NCI-H82 treated with DMSO at 0.1 percent for 48 hours (cell line): ENCODE measurements around the gene IFI44L.

Experiments used
- DNase-seq: peaks from one replicate; lab custom pipeline; 2025; ENCODE audit not compliant: unreplicated experiment; lab: John Stamatoyannopoulos, UW

IFI44L gene

DNA sequence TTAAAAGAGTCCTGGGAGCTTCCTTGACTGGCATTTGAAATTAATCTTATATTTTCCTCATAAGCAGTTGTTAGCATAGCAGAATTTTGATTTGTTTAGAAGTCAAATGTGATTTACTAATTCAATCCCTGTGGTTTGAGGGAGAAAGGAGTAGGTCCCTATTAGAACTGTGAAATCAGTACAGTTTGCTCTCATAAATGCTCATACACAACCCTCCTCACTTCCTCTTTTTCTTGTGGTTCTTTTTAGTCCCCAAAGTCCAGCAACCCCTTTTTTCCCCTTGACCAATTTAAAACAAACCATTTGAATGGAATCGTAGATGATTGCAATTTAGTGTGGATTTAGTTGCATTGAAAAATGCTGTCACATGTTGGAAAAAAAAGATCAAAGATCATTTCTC is 20.2 kb downstream of the IFI44L start:
- no peak for DNase-seq

DNA sequence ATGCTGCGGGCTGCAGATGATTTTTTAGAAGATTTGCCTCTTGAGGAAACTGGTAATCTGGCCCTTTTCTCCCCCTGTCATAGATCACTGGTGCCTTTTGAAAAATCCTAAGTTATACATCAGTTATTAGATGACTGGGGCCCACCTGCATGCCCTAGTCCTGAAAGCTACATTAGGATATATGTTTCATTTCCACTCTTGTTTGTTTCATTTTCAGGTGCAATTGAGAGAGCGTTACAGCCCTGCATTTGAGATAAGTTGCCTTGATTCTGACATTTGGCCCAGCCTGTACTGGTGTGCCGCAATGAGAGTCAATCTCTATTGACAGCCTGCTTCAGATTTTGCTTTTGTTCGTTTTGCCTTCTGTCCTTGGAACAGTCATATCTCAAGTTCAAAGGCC is 21.3 kb downstream of the IFI44L start:
- DNase-seq, result no peak

DNA sequence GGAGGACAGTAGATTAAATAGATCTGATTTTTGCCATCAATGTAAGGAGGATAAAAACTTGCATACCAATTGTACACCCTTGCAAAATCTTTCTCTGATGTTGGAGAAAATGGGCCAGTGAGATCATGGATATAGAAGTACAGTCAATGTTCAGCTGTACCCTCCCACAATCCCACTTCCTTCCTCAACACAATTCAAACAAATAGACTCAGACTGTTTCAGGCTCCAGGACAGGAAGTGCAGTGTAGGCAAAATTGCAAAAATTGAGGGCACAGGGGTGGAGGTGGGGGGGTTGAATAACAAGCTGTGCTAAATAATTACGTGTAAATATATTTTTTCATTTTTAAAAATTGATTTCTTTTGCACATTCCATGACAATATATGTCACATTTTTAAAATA is 25.5 kb downstream of the IFI44L start:
- DNase-seq, result no peak

DNA sequence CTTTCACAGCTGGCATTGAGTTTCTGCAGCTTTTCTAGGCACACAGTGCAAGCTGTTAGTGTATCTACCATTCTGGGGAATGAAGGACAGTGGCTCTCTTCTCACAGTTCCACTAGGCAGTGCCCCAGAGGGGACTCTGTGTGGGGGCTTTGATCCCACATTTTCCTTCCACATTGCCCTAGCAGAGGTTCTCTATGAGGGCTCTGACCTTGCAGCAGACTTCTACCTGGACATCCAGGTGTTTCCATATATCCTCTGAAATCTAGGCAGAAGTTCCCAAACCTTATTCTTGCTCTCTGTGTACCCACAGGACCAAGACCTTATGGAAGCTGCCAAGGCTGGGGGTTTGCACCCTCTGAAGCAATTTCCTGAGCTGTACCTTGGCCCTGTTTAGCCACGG is 27.0 kb downstream of the IFI44L start:
- no peak for DNase-seq

DNA sequence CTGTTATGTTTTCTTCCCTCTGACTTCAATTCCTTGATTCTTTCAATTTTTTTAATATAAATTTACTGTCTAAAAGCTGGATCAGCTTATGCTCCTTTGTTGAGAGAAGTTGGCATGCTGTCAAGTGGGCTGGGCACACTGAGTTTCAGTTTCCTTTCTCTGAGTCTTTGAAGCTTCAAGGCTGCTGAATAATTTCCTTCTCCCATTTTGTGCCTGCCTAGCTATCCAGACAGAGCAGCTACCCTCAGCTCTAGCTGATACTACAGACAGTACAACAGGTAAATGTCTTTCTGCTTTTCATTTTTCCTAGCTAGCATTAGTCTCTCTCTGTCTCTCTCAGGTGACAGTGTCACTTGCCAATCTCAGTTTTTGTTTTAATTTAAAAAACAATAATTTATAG is 29.4 kb downstream of the IFI44L start, which contains the start of gene IFI44:
TSS of gene IFI44 (plus strand) at position 204 of the 400 bp plus-strand sequence. CDS start 365 bp downstream, outside the sequence.
- no peak for DNase-seq

DNA sequence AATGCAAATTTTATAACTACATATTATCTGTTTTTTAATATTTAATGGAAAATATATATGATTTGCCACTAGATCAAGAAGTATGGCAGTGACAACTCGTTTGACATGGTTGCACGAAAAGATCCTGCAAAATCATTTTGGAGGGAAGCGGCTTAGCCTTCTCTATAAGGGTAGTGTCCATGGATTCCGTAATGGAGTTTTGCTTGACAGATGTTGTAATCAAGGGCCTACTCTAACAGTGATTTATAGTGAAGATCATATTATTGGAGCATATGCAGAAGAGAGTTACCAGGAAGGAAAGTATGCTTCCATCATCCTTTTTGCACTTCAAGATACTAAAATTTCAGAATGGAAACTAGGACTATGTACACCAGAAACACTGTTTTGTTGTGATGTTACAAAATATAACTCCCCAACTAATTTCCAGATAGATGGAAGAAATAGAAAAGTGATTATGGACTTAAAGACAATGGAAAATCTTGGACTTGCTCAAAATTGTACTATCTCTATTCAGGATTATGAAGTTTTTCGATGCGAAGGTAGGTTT is 29.9 kb downstream of the IFI44L start:
- no peak for DNase-seq

DNA sequence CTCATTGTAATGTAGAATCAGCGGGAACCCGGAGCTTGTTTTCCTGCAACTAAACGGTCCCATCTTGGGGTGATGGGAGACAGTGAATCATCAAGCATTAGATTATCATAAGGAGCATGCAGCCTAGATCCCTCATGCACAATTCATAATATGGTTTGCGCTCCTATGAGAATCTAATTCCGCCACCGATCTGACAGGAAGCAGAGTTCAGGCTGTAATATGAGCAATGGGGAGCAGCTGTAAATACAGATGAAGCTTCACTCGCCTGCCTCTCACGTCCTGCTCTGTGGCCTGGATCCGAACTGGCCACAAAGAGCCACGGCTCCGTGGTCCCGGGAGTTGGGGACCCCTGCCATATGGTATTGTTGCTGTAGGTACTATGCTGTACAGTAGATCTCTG is 31.0 kb downstream of the IFI44L start:
- DNase-seq, result no peak

DNA sequence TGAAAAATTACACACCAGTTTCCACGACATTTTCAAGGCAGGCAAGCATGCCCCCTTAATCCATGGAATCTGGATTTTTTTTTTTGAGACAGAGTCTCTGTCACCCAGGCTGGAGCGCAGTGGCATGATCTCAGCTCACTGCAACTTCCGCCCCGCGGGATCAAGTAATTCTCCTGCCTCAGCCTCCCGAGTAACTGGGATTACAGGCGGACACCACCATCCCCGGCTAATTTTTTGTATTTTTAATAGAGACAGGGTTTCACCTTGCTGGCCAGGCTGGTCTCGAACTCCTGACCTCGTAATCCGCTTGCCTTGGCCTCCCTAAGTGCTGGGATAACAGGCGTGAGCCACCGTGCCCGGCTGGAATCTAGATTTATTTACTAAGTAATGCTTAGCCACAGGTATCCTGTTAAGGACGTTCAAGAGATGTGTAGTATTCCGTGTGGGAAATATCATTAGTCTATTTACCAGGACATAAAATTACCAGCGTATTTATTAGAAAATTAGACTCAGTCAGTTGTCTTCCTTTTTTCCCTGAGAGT is 31.8 kb downstream of the IFI44L start:
- DNase-seq, result no peak

DNA sequence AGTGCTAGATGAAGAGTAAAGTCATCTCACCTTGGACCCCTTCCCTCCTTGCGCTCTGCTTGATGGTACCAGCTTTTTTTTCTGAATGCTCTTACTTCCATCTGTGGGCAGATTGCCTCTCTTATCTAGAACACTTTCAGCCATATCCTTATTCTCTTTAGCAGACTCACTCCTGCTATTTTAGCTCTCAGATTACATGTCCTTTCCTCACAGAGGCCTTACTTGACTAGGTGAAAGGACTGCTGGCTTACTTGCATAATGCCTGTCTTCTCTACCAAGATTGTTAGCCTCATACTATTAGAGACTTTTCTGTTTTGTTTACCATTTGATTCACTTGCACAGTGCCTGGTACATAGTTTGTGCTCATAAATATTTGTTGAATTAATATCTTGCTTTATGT is 38.7 kb downstream of the IFI44L start:
- no peak for DNase-seq

DNA sequence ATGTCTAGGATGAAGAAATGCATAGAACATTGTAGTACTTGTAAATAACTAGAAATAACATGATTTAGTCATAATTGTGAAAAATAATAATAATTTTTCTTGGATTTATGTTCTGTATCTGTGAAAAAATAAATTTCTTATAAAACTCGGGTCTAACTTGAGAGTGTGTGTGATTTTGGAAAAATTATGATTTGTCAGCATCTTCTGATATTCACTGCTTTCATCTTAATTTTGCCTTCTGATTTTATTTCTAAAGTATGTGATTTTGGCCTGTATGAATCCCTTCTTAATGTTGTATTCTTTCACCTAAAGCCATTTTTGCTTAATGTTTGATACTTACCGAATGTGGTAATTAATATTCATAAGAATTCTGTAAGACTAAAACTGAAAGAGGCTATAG is 43.7 kb downstream of the IFI44L start:
- no peak for DNase-seq

DNA sequence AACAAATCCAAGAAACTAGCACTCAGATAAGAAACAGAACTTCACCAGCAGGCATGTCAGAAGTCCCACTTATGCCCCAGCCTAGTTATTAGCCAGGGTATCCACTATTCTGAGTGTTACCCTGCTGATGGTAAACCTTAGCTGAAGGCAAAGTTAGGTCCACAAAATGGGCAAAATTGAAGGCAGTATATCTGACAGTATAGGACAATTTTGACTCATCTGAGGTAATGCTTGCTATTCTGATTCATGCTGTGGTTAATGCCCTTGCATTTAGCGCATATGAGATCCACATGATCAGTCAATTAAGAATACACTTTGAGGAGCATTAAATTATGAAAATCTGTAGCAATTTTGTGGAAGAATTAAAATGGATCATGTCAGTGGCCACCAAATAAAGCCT is 44.5 kb downstream of the IFI44L start:
- no peak for DNase-seq

DNA sequence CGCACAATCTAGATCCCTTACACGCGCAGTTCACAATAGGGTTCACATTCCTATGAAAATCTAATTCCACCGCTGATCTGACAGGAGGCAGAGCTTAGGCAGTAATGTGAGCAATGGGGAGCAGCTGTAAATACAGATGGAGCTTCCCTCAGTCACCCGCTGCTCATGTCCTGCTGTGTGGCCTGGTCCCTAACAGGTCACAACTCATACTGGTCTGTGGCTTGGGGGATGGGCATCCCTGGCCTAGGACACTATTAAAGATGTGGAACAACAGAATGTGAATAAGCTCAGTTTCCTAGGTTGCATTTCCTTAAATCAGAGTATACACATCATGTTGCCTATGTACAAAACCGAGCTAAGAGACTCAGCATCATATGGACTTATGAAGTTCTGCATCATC is 45.6 kb downstream of the IFI44L start:
- DNase-seq, result no peak

DNA sequence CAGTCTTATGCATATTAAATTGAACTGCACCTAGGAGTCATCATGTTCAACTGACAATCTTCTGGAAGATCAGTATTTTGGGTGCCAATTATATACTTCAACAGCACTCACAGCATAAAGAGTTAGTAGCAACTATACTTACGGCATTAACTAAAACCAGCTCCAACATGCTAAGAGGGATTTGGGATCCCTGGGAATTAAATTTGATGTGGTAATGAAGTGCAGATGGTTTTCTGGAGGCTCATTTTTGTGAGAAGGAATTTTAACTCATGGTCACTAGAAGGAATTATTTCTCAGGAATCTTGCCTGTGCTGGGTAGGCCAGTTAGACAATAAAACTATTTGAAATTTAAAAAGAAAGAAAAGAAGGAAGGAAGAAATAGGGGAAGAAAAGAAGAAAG is 47.7 kb downstream of the IFI44L start:
- peak; percentile 81 for DNase-seq

DNA sequence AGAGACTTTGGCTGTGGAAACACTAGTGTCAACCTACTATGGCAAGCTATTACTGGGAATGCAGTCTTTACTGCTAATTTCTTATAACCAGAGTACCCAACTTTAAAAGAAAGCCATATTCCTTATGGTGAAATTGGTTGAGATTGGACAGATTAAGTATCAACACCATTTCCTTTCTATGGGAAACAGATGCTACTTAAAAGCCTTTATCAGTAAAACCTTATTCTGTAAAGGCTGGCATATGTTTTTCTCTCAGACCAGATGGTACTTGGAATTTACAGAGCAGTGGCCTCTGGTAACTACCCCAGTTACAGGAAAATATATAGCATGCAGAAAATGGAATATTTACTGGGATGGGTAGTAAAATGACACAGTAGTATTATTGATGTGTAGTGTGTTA is 48.2 kb downstream of the IFI44L start:
- DNase-seq, result peak; percentile 81

DNA sequence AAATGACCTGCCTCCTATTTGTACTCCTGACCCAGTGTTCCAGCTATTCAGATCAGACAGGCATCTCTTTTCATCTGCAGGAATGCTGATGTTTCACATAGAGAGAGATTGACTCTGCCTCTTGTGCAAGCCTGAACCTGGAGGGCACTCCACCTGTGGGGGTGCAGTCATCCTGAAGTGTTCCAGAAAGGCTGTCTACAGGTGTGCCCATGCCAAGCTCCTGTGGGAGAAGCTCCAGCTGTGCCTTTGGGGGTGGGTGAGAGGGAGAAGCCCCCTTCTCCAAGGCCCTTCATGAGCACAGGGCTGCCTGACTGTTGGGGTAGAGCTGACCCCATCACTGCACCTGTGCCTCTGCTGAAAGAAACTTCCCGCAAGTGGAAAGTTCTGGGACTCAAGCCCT is 52.2 kb downstream of the IFI44L start:
- DNase-seq, result no peak

DNA sequence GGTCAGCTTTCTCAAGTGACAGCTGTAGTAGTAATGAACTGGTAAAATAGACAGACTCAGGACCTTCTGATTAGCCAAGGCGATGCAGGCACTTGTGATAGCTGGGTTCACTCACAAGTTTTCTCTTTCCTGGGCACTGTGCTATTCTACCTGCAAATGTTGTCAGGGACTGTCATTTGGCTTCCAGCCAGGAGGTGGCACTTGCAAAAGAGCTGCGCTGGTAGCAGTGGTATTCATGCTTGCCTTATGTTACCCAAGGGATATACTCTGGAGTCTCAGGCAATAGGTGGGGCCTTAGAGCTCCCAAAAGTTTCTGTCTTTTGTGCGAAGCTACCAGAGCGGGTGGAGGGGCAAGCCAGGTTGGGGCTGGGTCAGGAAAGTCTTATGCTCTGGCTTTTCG is 52.9 kb downstream of the IFI44L start:
- no peak for DNase-seq

DNA sequence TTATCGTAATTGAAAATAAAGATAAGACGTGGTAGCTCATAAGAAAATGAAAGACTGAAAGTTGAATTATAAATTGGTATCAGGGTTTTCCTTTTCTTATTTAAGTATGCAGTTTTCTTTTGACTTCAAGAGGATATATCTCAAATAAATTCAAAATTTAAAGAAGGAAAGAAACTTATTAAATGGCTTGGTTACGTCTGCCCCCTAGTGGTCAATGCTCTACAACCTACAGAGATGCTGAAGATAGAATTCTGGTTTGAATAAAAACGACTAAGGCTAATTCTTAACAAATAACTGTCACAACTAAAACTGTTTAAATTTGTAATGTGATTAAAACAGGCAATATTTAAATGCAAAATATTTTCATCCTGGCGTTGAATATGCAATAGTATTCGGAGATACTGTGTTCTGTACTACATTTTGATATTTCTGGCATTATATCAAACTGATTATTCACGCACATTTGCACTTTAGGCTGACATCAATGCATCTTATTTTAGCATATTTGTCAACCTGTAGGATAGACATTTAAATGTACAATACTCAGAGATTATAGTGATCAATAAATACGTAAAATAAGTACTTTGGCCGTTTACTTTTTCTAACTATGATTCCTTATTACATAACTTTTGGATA is 56.2 kb downstream of the IFI44L start:
- DNase-seq, result peak; percentile 38

DNA sequence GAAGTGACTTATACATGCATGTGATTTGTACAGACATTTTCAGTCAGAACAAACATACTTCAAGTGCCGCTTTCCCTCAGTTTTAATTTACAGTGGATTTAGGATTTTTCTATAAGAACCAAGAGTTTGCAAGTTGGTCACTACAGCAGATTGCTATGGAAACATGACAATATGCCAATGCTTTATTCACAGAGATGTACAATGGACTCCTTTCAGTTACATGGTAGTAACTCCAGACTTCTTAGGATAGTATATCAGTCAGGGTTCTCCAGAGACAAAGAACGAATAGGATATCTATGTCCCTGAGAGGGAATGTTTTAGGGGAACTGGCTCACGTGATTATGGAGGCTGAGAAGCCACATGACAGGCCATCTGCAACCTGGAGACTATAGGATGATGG is 56.7 kb downstream of the IFI44L start:
- no peak for DNase-seq

DNA sequence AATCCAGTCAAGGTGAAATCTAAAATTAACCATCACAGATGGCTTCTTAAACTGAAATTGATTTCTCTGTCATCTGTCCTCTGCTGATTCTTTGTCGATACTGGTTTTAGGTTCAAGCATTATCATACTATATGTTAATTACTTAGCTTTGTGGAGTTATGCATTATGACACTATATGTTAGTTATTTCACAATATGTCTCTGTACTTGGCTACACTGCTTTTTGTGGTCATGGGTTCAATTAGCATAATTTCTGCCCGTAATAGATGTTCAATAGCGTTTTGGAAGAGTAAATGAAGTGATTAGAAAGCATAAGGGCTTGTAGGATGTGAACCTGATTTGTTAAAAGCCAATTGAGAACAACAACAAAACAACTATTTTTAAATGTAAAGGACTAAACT is 57.5 kb downstream of the IFI44L start:
- no peak for DNase-seq

DNA sequence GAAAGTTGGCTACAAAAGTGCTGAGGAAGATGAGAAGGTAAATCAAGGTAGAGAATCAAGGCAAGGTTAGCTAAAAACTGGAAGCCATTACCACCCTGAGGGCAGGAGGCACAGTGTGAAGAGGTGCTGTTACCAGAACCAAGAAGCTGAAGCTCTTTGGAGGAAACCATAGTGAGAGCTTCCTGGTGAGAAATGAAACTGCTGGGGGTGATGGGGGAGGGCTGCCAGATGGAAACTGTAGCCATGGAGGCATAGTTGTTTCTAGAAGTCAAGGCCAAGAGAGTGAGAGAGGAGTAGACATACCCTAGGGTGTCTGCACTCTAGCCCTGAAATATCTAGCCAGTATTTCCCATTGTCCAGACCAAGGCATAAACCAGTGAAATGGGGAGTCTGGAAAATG is 58.1 kb downstream of the IFI44L start:
- DNase-seq, result no peak

DNA sequence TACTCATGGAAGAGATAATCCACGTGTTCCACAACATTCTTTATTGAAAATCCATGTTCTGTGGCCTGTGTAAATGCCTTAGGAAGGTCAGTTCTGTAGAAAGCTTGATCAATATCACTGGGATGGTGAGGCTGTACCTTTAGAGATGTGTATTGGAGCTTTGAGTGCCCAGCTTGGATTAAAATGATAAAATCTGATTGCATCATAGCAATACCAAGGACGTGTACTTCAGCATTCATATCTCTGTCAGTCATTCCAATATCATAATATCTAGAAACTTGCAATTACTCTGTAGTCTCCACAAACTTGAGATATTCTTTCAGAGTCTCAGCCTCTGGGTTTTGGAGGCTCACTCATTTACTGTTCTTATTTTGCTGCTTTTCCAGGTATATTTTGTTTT is 61.0 kb downstream of the IFI44L start:
- no peak for DNase-seq

DNA sequence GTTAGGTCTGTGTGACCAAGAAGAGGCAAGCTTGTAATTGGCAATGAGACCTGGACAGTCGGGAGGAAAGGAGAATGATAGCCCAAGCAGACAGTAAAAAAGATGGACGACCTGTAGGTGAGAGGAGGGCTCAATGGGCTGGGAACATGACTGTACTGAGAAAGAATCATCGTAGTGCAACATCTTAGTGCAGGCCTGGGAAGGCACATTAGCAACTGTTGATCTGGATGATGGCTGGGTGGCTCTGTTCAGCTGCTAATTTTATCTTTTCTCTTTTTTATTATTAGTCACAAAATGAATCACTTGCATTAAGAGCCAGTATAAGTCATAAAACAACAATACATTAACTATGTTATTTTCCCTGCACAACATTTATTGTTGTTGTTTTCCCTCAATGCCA is 62.2 kb downstream of the IFI44L start:
- DNase-seq, result no peak

DNA sequence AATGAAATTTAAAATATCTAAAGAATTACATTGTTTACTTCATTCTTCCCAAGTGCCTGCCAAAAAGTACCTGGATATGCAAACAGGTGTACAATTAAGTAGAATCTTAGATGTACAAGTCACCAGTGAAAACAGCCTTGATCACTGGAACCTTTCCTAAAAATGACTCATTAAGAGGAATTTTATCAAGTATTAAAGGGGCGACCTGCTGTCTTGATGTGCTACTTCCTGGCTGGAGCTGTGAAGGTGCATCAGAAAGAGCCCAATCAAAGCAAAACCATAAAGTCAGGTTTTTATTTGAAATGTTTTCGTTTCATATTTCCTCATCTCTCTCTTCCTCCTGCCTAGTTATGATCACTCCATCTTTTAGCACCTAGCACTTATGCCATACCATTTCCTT is 62.8 kb downstream of the IFI44L start:
- DNase-seq, result no peak
